MCF 10A (cell line): ENCODE measurements around the gene ZNF467. TPM values are rescaled to one million over a fixed set of nuclear protein-coding genes. Genes with fewer than 3 reads are reported as not detected.

Experiments
- BruUV-seq: library from RNA; stranded (reverse); fragments of 400-500 nt; replicated peaks from 2 replicates; lab custom pipeline; 2021; lab: Mats Ljungman, UMichigan
- CTCF ChIA-PET: fragments of 300-600 bp; sonication (Branson Sonifier 250); formaldehyde crosslinking; extraction: SDS; loops from one replicate; lab custom pipeline; 2021; ENCODE audit warnings: antibody characterized with exemption, inconsistent platforms; lab: Yijun Ruan, JAX
- POLR2A ChIA-PET: fragments of 300-600, 350-650 bp; sonication (Branson Sonifier 250); formaldehyde crosslinking; extraction: SDS; loops from one replicate; lab custom pipeline; 2020; ENCODE audit warnings: antibody characterized with exemption, inconsistent platforms; lab: Yijun Ruan, JAX
- DNase-seq: peaks from one replicate; pipeline ENCODE4 v3.0.0-alpha.2; 2018; ENCODE audit not compliant: unreplicated experiment
- H3K27ac Mint-ChIP-seq: one replicate; pipeline ENCODE4 v1.8.0; 2022; ENCODE audit warnings: mild to moderate bottlenecking, low read depth, mixed read lengths; ENCODE audit not compliant: unreplicated experiment
- H3K27me3 Mint-ChIP-seq: one replicate; pipeline ENCODE4 v1.8.0; 2022; ENCODE audit warnings: mixed read lengths; ENCODE audit not compliant: insufficient read depth, unreplicated experiment
- H3K36me3 Mint-ChIP-seq: one replicate; pipeline ENCODE4 v1.8.0; 2022; ENCODE audit warnings: mild to moderate bottlenecking, moderate library complexity, mixed read lengths; ENCODE audit not compliant: insufficient read depth, unreplicated experiment
- H3K4me1 Mint-ChIP-seq: one replicate; pipeline ENCODE4 v1.8.0; 2022; ENCODE audit warnings: mixed read lengths; ENCODE audit not compliant: insufficient read depth, unreplicated experiment
- H3K4me3 Mint-ChIP-seq: one replicate; pipeline ENCODE4 v1.8.0; 2022; ENCODE audit warnings: mild to moderate bottlenecking, moderate library complexity, mixed read lengths; ENCODE audit not compliant: unreplicated experiment
- H3K9me3 Mint-ChIP-seq: one replicate; pipeline ENCODE4 v1.8.0; 2022; ENCODE audit warnings: mixed read lengths; ENCODE audit not compliant: unreplicated experiment
- CTCF ChIP-seq: fragments of 200-600 bp; IDR thresholded peaks from one replicate; pipeline ENCODE4 v1.8.0; 2022; ENCODE audit warnings: antibody characterized with exemption, mild to moderate bottlenecking; ENCODE audit not compliant: unreplicated experiment
- intact Hi-C: fragments of 100-400 bp; cut with micrococcal nuclease; formaldehyde crosslinking; loops from 2 replicates; pipeline ENCODE4 v1.14.1; 2022
- total RNA-seq: library from RNA; stranded (reverse); gene quantifications from 2 replicates; pipeline ENCODE4 v1.2.3, GENCODE V29; 2022

ZNF467 gene
- total RNA-seq, 1 experiment from 2014 or later = 3.7 TPM

- CTCF ChIA-PET = interaction anchor here (5.6 kb wide), 1 partner anchor 8 kb away, joined by 39 read pairs; no protein-coding TSS in a partner anchor
- POLR2A ChIA-PET = no interaction called here
- H3K4me3 Mint-ChIP-seq = no peak overlapping the region
- H3K27ac Mint-ChIP-seq = no peak overlapping the region
- DNase-seq = no peak
- no TSS peak for BruUV-seq
- peaks cover 11% of the 10 kb centered on the region for H3K4me1 Mint-ChIP-seq
- no peaks in the 10 kb centered on the region for H3K27me3 Mint-ChIP-seq
- no peaks in the 10 kb centered on the region for H3K36me3 Mint-ChIP-seq
- intact Hi-C loops = no loop called here
- no peak for TF ChIP-seq CTCF
- no peaks in the 10 kb centered on the region for H3K9me3 Mint-ChIP-seq
These were observed 40.1 kb downstream of the ZNF467 start for GRCh38 chr7:149733131-149733923.

- Mint-ChIP-seq H3K9me3 (no peaks in the 10 kb centered on the region), H3K27ac (no peak overlapping the region), H3K27me3 (no peaks in the 10 kb centered on the region), H3K36me3 (no peaks in the 10 kb centered on the region), H3K4me3 (no peak overlapping the region), H3K4me1 (peaks cover 11% of the 10 kb centered on the region)
- intact Hi-C loops = no loop called here
- ChIA-PET POLR2A (no interaction called here), CTCF (interaction anchor here (0.5 to 5.6 kb wide), 2 partner anchors 9 to 272 kb away, joined by 3 to 39 read pairs; no protein-coding TSS in a partner anchor)
- TF ChIP-seq CTCF = no peak
- no TSS peak for BruUV-seq
- DNase-seq = no peak
These were observed 40.8 kb downstream of the ZNF467 start for GRCh38 chr7:149732611-149733010.

DNA sequence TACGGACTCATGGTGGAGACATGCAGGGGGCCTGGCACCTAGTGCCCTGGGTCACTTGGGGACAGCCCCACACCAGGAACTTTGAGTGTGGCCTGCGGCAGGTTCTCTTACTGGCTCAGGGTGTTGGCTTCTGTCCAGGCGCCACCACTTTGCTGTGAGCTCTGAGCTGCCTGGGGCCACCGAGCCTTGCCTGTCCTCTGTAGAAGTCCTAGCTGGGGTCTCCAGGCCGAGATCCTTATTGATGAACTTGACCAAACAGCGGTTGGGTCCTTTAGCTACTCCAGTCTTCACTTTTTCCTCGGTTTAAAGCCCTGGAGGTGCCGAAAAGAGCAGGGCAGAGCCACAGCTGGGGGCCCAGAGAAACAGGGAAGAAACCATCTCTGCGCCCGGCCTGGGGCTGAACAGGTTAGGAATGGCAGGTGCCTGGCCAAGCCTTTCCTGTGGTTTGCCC is 41.3 kb downstream of the ZNF467 start:
- Mint-ChIP-seq H3K4me3 (no peak overlapping the region), H3K4me1 (peaks cover 11% of the 10 kb centered on the region), H3K27ac (no peak overlapping the region), H3K9me3 (no peaks in the 10 kb centered on the region), H3K36me3 (no peaks in the 10 kb centered on the region), H3K27me3 (no peaks in the 10 kb centered on the region)
- ChIA-PET CTCF (interaction anchor here (0.5 to 5.6 kb wide), 2 partner anchors 9 to 272 kb away, joined by 3 to 39 read pairs; no protein-coding TSS in a partner anchor), POLR2A (no interaction called here)
- BruUV-seq = no TSS peak
- no peak for DNase-seq
- no peak for TF ChIP-seq CTCF
- intact Hi-C loops = no loop called here

DNA sequence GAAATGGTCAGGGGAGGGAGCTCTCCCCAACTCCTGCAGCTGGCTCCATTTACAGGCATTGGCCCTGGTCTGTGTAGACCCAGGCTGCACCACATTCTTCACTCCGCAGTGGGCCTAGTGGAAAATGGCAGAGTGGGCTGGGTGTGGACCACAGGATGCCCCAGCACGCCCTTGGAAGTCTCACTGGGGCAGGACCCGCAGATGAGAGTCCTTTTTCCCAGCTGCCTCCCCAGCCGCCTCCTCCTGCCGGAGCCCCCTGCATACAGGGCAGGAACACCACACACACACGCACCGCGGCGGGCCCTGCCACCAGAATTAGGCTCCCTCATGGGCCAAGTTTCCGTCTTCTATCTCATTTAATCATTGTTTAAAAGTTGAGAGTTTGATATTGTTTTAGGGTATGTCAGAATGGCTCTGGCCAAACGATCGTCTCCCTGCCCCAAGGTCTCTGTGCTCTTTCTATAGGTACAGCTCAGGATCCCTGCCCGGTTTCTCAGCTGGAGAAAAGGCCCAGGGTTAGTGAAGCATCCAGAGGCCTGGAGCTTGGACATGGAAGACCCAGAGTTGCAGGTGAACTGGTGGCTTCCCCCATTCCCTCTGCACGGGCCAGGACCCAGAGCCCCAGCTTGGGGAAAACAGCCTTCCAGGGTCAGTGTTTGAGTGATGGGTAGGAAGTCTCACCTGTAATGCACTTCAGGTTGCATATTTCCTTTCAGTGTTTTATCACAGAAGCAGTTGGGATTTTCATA is 42.0 kb downstream of the ZNF467 start:
- H3K27ac Mint-ChIP-seq = no peak overlapping the region
- no peaks in the 10 kb centered on the region for H3K27me3 Mint-ChIP-seq
- no peak overlapping the region for H3K4me3 Mint-ChIP-seq
- peaks cover 11% of the 10 kb centered on the region for H3K4me1 Mint-ChIP-seq
- CTCF ChIA-PET = interaction anchor here (5.6 kb wide), 1 partner anchor 10 kb away, joined by 39 read pairs; no protein-coding TSS in a partner anchor
- no peaks in the 10 kb centered on the region for H3K9me3 Mint-ChIP-seq
- peaks cover 6% of the 10 kb centered on the region for H3K36me3 Mint-ChIP-seq
- TF ChIP-seq CTCF = no peak
- BruUV-seq = no TSS peak
- intact Hi-C loops = no loop called here
- DNase-seq = no peak
- POLR2A ChIA-PET = interaction anchor here (0.7 kb wide), 1 partner anchor 61 kb away, joined by 3 read pairs; no protein-coding TSS in a partner anchor
